ENCODE data around the gene ATG9B. TPM values are rescaled to one million over a fixed set of nuclear protein-coding genes. Genes with fewer than 3 reads are reported as not detected.

ATG9B gene
- total and polyA plus RNA-seq, 9 of the 15 experiments (the other 6 are each of a cell fraction or from before 2014, with no cell fraction given), result 0.29 to 8.0 (median 2.1) TPM

- TF ChIP-seq PBX2 (CRISPR knock-in tag; IDR thresholded peaks at IDR 0.05; ENCODE audit: low read depth) (no peak), PBX2 (tag; conservative IDR thresholded peaks at IDR 0.05; ENCODE audit: low read depth) (no peak), IRF1 (CRISPR knock-in tag; IDR thresholded peaks at IDR 0.05; ENCODE audit: borderline replicate concordance) (no peak), TCF15 (CRISPR knock-in tag; IDR thresholded peaks at IDR 0.05) (no peak), ZNF75A (CRISPR knock-in tag; IDR thresholded peaks at IDR 0.05) (no peak), SIN3B (IDR thresholded peaks at IDR 0.05; ENCODE audit: low read depth) (no peak), HBP1 (CRISPR knock-in tag; IDR thresholded peaks at IDR 0.05) (0 out of 2 replicates have a peak, but pooled peaks have one; percentile 4), NFE2L1 (tag; IDR thresholded peaks at IDR 0.05; ENCODE audit: borderline replicate concordance, low read depth) (no peak), HMGN3 (IDR thresholded peaks at IDR 0.05; ENCODE audit: borderline replicate concordance, extremely low read depth, insufficient read length, low read depth, low read length) (peak; percentile 89), HES1 (IDR thresholded peaks at IDR 0.05; ENCODE audit: low read depth) (0 out of 2 replicates have a peak, but pooled peaks have one; percentile 35), HNRNPK (IDR thresholded peaks at IDR 0.05; ENCODE audit: low read depth, low read length, poor library complexity, severe bottlenecking) (no peak), SETDB1 (IDR thresholded peaks at IDR 0.05; ENCODE audit: low read length) (no peak), GTF2A2 (tag; IDR thresholded peaks at IDR 0.05) (no peak)
- TF ChIP-seq, protein P1, sequence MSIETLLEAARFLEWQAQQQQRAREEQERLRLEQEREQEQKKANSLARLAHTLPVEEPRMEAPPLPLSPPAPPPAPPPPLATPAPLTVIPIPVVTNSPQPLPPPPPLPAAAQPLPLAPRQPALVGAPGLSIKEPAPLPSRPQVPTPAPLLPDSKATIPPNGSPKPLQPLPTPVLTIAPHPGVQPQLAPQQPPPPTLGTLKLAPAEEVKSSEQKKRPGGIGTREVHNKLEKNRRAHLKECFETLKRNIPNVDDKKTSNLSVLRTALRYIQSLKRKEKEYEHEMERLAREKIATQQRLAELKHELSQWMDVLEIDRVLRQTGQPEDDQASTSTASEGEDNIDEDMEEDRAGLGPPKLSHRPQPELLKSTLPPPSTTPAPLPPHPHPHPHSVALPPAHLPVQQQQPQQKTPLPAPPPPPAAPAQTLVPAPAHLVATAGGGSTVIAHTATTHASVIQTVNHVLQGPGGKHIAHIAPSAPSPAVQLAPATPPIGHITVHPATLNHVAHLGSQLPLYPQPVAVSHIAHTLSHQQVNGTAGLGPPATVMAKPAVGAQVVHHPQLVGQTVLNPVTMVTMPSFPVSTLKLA (conservative IDR thresholded peaks at IDR 0.05), result no peak
Observed at GRCh38 chr7:151062399-151063211, 38.3 kb upstream of the ATG9B start (continued).
